ENCODE measurements around the gene CRHR1.

CRHR1 gene

DNA sequence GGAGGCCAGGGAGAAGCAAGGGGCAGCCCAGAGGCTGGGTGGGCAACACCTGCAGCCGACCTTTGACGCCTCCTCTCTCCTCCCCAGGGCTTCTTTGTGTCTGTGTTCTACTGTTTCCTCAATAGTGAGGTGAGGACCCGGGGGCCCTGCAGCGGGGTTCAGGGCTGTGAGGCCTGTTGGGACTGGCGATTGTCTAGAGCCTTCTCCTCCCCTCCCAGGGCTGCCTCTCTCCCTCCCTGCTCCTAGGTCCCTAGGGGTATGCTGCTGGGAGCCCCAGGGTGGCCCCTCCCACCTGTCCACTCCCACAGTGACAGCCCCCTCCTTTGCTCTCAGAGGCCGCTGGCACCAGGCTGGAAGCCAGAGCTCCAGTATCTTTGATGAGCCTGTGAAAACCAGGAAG is 49.8 kb downstream of the CRHR1 start:
- no peak overlapping the region for H3K4me3 ChIP-seq (ENCODE audit: low read length)
- no peak for TF ChIP-seq ZNF274 (IDR thresholded peaks at IDR 0.05; ENCODE audit: low read depth, low read length)

DNA sequence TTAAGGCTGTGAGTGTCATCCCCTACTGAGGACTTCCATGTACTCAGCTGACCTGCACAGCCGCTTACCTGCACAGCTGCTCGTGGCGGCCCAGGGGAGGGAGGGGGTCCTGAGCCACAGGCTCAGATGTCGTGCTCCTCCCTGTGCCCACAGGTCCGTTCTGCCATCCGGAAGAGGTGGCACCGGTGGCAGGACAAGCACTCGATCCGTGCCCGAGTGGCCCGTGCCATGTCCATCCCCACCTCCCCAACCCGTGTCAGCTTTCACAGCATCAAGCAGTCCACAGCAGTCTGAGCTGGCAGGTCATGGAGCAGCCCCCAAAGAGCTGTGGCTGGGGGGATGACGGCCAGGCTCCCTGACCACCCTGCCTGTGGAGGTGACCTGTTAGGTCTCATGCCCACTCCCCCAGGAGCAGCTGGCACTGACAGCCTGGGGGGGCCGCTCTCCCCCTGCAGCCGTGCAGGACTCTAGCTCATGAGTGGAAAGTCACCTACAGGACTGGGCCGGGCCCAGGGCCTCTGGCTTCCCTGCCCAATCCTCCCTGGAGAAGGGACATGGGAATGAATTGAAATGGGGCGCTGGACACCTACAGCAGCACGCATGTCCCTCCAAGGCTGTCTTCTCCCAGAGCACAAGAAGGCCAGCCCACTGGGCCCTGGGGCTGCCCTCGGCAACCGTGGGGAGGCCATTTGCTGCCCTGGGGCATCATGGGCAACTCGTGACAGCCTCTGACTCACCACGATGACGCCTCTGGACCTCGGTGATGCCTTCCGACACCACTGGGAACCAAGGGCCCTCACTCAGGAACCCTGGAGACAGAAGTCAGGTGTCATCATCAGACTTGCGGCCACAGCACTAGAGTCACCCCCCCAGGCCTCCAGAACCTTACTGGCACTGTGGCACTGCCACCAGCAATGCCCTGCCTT is 50.6 kb downstream of the CRHR1 start:
- no peak for TF ChIP-seq ZNF274 (IDR thresholded peaks at IDR 0.05; ENCODE audit: low read depth, low read length)
- H3K4me3 ChIP-seq (ENCODE audit: low read length), result no peak overlapping the region

GRCh38 chr17:45835481-45835880 is 51.4 kb downstream of the CRHR1 start:
- H3K4me3 ChIP-seq (ENCODE audit: low read length), result no peak overlapping the region
- no peak for TF ChIP-seq ZNF274 (IDR thresholded peaks at IDR 0.05; ENCODE audit: low read depth, low read length)

GRCh38 chr17:45836047-45837044 is 52.2 kb downstream of the CRHR1 start:
- H3K4me3 ChIP-seq (ENCODE audit: low read length), result no peak overlapping the region
- TF ChIP-seq ZNF274 (IDR thresholded peaks at IDR 0.05; ENCODE audit: low read depth, low read length), result no peak

DNA sequence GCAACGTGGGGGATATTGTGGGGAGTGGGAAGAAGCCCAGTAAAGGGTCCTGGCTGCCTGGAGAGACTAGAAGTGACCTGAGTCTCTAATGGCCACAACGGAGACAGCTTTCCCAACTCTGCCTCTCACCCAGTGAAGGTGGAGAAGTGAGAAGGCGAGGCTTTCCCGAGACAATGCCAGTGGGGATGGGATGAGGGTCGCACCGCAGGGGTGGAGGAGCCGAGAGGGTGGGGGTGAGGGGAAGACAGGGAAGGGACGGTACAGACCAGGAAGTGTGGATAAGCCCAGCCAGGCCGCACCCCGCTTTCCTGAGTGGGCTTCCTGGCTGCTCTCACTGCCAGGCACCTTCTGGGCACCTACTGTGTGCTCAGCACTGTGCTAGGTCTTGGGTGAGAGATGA is 53.1 kb downstream of the CRHR1 start:
- H3K4me3 ChIP-seq (ENCODE audit: low read length), result no peak overlapping the region
- TF ChIP-seq ZNF274 (IDR thresholded peaks at IDR 0.05; ENCODE audit: low read depth, low read length), result no peak

GRCh38 chr17:45837603-45838002 is 53.5 kb downstream of the CRHR1 start:
- TF ChIP-seq ZNF274 (IDR thresholded peaks at IDR 0.05; ENCODE audit: low read depth, low read length), result no peak

GRCh38 chr17:45838751-45839295 is 54.7 kb downstream of the CRHR1 start:
- no peak for TF ChIP-seq ZNF274 (IDR thresholded peaks at IDR 0.05; ENCODE audit: low read depth, low read length)

More at GRCh38 chr17:45837603-45838002, 53.5 kb downstream of the CRHR1 start:
- no peak overlapping the region for H3K4me3 ChIP-seq (ENCODE audit: low read length)

DNA sequence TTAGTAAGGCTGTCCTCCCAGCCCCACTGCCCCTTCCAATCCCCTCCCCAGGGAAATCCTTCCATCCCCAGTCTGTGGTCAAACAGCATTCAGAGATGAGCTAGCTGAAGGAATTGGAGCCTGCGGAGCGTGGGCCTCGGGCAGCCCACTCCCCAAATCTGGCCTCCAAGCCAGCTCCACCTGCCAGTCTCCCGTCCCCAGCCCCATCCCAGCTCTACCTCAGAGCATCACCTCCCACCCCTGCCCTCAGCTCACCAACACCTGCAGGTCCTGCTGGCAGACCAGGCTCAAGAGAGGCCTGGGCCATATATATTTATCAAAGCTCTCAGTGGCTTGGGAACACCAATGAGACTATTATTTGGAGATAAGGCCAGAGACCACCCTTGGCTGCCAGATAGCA is 55.3 kb downstream of the CRHR1 start:
- no peak for TF ChIP-seq ZNF274 (IDR thresholded peaks at IDR 0.05; ENCODE audit: low read depth, low read length)
- H3K4me3 ChIP-seq (ENCODE audit: low read length), result no peak overlapping the region

More at GRCh38 chr17:45838751-45839295, 54.7 kb downstream of the CRHR1 start:
- no peak overlapping the region for H3K4me3 ChIP-seq (ENCODE audit: low read length)

- H3K4me3 ChIP-seq (ENCODE audit: low read length), result no peak overlapping the region
- TF ChIP-seq ZNF274 (IDR thresholded peaks at IDR 0.05; ENCODE audit: low read depth, low read length), result no peak
Observed at GRCh38 chr17:45841186-45841585, 57.1 kb downstream of the CRHR1 start.

DNA sequence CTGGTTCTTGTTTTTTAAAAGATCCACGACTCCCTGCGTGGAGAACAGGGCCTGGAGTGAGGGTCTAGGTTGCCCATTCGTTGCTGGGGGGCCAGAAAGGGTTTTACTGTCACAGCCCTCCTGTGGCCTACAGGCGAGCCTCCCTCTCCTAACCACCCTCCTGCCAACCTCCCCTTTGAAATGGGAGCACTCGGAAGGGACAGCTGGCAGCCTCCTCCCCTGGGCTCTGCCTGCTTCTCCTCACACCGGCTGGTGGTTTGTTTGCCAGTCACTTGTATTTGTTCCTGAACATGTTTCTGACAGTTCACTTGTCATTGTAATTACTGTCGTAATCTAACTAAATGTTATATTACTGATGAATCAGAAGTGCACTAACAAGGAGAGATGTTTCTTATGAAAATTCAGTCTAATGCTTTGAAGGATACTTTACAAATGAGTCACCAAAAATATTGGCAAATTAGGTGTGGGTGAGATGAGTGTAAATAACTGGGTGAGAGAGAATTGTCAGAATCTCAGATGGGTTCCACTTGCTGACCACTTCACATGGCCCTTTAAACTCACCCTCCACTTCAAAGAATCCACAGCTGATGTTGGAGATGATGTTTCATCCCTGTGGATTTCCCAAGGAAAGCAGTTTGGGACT is 57.9 kb downstream of the CRHR1 start:
- no peak overlapping the region for H3K4me3 ChIP-seq (ENCODE audit: low read length)
- no peak for TF ChIP-seq ZNF274 (IDR thresholded peaks at IDR 0.05; ENCODE audit: low read depth, low read length)

DNA sequence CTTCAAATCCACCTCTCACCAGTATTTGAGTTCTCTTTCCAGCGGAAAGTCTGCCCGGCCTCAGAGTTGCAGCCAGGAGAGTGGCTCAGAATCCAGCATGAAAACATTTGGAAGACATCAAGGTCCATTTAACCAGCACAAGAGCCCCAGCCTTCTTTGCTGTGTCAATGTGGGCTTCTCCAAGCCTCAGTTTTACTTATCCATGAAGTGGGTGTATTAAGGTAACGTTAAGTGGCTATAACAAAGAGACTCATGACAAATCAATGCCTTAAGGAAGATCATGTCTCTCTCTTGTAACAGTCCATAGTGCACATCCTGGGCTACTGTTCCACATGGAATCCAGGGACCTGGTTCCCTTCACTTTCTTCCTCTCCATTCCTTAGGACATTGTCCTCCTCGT is 59.6 kb downstream of the CRHR1 start:
- H3K4me3 ChIP-seq (ENCODE audit: low read length), result no peak overlapping the region
- TF ChIP-seq ZNF274 (IDR thresholded peaks at IDR 0.05; ENCODE audit: low read depth, low read length), result no peak

DNA sequence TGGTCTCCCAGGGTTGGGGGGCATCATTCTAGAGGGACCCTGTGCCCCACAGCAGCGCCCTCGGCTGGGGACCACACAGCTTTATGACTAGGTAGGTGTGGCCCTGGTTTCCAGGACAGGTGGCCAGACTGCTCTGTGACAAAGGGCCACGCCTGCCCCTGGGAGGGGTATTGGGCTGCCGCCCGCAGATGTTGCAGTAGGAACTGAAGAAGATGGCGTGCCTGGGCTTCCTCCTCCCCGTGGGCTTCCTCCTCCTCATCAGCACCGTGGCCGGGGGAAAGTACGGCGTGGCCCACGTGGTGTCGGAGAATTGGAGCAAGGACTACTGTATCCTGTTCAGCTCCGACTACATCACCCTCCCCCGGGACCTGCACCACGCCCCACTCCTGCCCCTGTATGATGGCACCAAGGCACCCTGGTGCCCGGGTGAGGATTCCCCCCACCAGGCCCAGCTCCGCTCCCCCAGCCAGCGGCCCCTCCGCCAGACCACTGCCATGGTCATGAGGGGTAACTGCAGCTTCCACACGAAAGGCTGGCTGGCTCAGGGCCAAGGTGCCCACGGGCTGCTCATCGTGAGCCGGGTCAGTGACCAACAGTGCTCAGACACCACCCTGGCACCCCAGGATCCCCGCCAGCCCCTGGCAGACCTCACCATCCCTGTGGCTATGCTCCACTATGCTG is 60.7 kb downstream of the CRHR1 start, which contains the start of gene SPPL2C:
SPPL2C (plus strand) TSS at position 187 of the 681 bp plus-strand sequence; CDS start at position 213, 26 bp downstream.
- TF ChIP-seq ZNF274 (IDR thresholded peaks at IDR 0.05; ENCODE audit: low read depth, low read length), result no peak
- H3K4me3 ChIP-seq (ENCODE audit: low read length), result no peak within 1 kb of the TSS

All from GM08714 (cell line).